HG02642 (cell line): ENCODE results near the gene OSGEPL1.
"Not testable (repeated sequence)": the region's sequence is repeated elsewhere in the genome, so short reads cannot be mapped to it uniquely, and the experiment has no call there.

Experiments used
- ATAC-seq: cut with Tn5 transposase; IDR thresholded peaks from one replicate; pipeline ENCODE4 v1.9.1; 2021; ENCODE audit warnings: mild to moderate bottlenecking; ENCODE audit not compliant: unreplicated experiment, poor library complexity

Gene OSGEPL1, protein sequence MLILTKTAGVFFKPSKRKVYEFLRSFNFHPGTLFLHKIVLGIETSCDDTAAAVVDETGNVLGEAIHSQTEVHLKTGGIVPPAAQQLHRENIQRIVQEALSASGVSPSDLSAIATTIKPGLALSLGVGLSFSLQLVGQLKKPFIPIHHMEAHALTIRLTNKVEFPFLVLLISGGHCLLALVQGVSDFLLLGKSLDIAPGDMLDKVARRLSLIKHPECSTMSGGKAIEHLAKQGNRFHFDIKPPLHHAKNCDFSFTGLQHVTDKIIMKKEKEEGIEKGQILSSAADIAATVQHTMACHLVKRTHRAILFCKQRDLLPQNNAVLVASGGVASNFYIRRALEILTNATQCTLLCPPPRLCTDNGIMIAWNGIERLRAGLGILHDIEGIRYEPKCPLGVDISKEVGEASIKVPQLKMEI

GRCh38 chr2:189762551-189763298 lies at the start of gene OSGEPL1:
Gene OSGEPL1 (minus strand): TSS chr2:189762792. CDS start chr2:189761640, 1,152 bp downstream.
- peak; percentile 98 for ATAC-seq

- no peak for ATAC-seq
Measured at GRCh38 chr2:189803431-189803830, 40.8 kb upstream of the OSGEPL1 start.

- no peak for ATAC-seq
Measured at GRCh38 chr2:189802396-189802912, 39.9 kb upstream of the OSGEPL1 start.

- no peak for ATAC-seq
Measured at GRCh38 chr2:189799531-189799930, 36.9 kb upstream of the OSGEPL1 start.

DNA sequence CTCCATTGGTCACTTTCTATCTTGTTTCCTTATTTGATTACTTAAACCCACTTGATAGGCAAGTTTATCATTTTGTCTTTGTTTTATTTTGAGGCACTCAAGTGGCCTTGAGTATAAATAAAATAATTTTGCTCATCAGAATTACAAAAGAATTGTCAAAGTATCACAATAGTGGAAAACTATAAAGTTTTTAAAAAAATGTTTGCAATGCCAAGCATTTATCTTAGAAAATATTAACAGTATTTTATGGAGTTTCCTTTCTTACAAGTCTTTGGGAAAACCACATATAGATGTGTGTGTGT lies 36.4 kb upstream of the OSGEPL1 start:
- ATAC-seq, result no peak

- ATAC-seq, result peak; percentile 74
Measured at GRCh38 chr2:189798312-189799029, 35.9 kb upstream of the OSGEPL1 start.

- ATAC-seq, result no peak
Measured at GRCh38 chr2:189797902-189798301, 35.3 kb upstream of the OSGEPL1 start.

GRCh38 chr2:189794310-189794709 lies 31.7 kb upstream of the OSGEPL1 start:
- no peak for ATAC-seq

GRCh38 chr2:189791338-189792042 lies 28.9 kb upstream of the OSGEPL1 start:
- ATAC-seq, result no peak

DNA sequence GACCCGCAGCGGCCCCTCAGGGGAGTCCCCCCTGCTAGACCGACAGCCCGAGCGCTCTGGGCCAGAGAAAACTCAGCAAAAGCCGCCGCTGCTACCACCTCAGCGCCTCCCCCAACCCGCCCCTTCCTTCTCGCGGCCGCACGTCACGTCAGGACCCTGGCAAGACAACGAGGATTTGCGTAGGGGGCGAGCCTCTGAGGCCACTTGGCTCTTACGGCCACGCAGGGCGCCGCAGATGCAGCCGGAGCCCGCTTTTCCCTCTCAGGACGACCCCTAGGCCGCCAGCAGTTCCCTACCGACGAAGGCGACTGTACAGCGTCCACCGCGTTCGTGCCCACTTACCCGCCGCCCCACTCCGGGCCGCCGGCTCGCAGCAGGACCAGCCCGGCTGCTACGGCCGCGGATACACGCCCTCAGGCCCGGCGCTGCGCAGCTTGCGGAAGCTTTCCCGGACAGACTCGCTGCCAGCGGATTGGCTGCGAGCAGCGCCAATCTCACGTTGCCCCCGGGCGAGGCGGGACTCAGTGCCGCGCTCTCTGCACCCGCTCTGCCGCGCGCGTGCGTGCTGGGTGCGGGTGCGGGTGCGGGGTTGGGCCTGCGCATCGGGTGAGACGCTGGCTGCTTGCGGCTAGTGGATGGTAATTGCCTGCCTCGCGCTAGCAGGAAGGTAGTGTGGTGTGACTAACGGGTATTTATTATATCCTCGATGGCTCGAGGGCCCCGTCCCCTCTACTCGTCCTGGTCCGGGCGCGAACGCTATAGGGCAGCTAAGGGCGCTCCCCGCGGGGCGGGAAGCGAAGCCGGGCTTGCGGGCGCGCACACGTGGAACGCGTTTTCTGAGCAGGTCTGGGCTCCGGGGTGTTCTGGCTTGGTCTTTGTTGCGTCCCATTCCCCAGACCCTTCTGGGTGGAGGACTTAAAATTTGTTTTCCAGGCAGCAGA lies 21.6 kb upstream of the OSGEPL1 start, which contains the start of the genes ORMDL1 and PMS1:
Gene ORMDL1 (minus strand): TSS at position 413 of the 941 bp plus-strand sequence. CDS start 1,744 bp downstream, outside the sequence.
Gene PMS1 (plus strand): TSS at position 524 of the 941 bp plus-strand sequence. CDS start 7,360 bp downstream, outside the sequence.
- ATAC-seq, result peak; percentile 96

- ATAC-seq, result peak; percentile 16
Measured at GRCh38 chr2:189783451-189783926, 20.9 kb upstream of the OSGEPL1 start.

GRCh38 chr2:189782221-189782671 lies 19.7 kb upstream of the OSGEPL1 start:
- no peak for ATAC-seq

- ATAC-seq, result no peak
Measured at GRCh38 chr2:189772212-189772611, 9.6 kb upstream of the OSGEPL1 start.

- ATAC-seq, result no peak
Measured at GRCh38 chr2:189770590-189771322, 8.2 kb upstream of the OSGEPL1 start.

DNA sequence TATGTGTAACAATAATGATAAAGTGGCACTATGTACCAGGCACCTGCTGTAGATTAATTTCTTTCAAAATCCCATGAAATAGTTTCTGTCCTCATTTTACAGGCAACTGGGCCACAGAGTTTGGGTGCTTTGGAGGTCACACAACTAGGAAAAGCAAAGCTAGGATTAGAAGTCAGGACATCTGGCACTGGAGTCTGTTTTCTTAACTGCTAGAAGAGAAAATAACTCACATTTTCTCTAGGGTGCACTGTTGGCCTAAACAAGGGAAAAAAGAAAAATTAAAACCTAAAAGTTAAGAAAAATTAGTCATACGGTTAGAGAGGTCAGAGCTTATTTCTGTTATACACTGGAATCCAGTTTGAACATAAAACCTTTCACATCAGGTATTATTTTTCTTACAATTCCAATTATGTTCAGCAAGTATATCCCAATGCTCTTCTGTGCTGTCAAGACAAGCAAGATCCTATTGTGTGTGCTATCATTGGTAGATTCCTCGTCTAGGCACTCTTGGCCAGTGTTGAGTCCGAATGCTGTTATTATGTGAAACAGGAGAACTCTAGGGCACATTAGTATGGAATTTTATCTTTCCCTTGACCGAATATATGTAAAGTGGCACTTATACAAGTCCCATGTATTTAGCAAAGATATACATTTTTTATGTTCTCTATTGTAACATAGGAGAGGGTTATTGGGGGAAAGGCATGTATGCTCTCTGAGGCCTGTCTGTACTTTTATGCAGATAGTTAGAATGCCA lies 1.5 kb upstream of the OSGEPL1 start:
- no peak for ATAC-seq

DNA sequence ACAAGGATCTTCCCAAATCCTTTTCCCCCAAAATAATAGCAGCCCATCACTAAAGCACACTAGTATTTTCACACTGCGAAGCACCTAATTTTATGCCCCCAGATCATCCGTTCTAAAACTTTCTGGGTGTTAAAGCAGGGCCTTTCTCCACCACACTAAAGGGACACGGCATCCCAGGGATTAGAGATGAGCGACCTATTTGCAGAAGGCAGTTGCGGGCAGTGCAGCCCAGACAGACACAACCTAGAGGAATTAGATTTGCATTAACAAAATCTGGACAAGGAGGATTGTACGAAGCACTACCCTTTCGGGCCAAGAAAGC lies 402 bp downstream of the OSGEPL1 start:
- ATAC-seq, result no peak

DNA sequence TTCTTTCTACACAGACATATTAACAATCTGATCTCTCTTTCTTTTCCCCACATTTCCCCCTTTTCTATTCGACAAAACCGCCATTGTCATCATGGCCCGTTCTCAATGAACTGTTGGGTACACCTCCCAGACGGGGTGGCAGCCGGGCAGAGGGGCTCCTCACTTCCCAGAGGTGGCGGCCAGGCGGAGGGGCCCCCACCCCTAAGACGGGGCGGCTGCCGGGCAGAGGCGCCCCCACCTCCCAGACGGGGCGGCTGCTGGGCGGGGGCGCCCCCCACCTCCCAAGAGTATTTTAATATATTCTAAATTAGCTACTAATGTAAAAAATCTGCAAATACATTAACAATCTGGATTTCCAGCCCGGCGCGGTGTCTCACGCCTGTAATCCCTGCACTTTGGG lies 2.4 kb downstream of the OSGEPL1 start:
- not testable (repeated sequence) for ATAC-seq
